CD14-positive monocyte (primary cell): Measurements from ENCODE around the gene AKT1S1. TPM values are rescaled to one million over a fixed set of nuclear protein-coding genes. Genes with fewer than 3 reads are reported as not detected.

Source experiments
- DNase-seq, 3 donors: peaks; one replicate each; pipeline ENCODE4 v3.0.0-alpha.2; 2011 to 2022
- H2AFZ ChIP-seq: 2 replicates; pipeline ENCODE4 v1.6.0; 2012; ENCODE audit warnings: mild to moderate bottlenecking, low read depth, low read length, inconsistent platforms; ENCODE audit not compliant: insufficient read depth, poor library complexity, severe bottlenecking
- H3K27ac ChIP-seq, 2 donors: 1 replicate in 1 of 2; 2 replicates in 1 of 2; pipeline ENCODE4 v1.5.1; 2012 to 2013; ENCODE audit warnings: low read length in 2 of 2, control low read depth in 1 of 2, inconsistent platforms in 1 of 2, low read depth in 1 of 2, mild to moderate bottlenecking in 1 of 2
- H3K27me3 ChIP-seq, 2 donors: one replicate each; pipeline versions ENCODE4 v1.6.0 to v1.6.1; 2011 to 2013; ENCODE audit warnings: low read length in 2 of 2; ENCODE audit not compliant: control insufficient read depth in 2 of 2, insufficient read depth in 2 of 2
- H3K36me3 ChIP-seq, 2 donors: replicated peaks in 1 of 2; 1 replicate in 1 of 2; 2 replicates in 1 of 2; pipeline versions ENCODE4 v1.5.1 to v1.6.1; 2012 to 2013; ENCODE audit warnings: low read length in 2 of 2, control low read depth in 1 of 2, inconsistent platforms in 1 of 2, mild to moderate bottlenecking in 1 of 2; ENCODE audit not compliant: insufficient read depth in 2 of 2, control insufficient read depth in 1 of 2
- H3K4me1 ChIP-seq, 2 donors: 1 replicate in 1 of 2; 2 replicates in 1 of 2; pipeline versions ENCODE4 v1.5.1 to v1.6.1; 2012 to 2013; ENCODE audit warnings: low read length in 2 of 2, control low read depth in 1 of 2, inconsistent platforms in 1 of 2, mild to moderate bottlenecking in 1 of 2, moderate library complexity in 1 of 2; ENCODE audit not compliant: insufficient read depth in 2 of 2, control insufficient read depth in 1 of 2
- H3K4me2 ChIP-seq: replicated peaks from 2 replicates; pipeline ENCODE3; 2012; ENCODE audit warnings: low read length, moderate library complexity, mild to moderate bottlenecking; ENCODE audit not compliant: poor library complexity, severe bottlenecking; ENCODE audit errors: extremely low read depth
- H3K4me3 ChIP-seq, 3 experiments: fragments of 200-600 bp in 1 of 3; sonication (generic) in 1 of 3; replicated peaks in 1 of 3; 1 replicate in 2 of 3; 2 replicates in 1 of 3; pipeline ENCODE4 v1.5.1; 2011 to 2013; ENCODE audit warnings: low read length in 3 of 3, mild to moderate bottlenecking in 3 of 3, control low read depth in 2 of 3, low read depth in 2 of 3, inconsistent platforms in 1 of 3, moderate library complexity in 1 of 3
- H3K79me2 ChIP-seq: 2 replicates; pipeline ENCODE4 v1.6.0; 2012; ENCODE audit warnings: mild to moderate bottlenecking, control low read depth, inconsistent platforms, low read length, moderate library complexity; ENCODE audit not compliant: insufficient read depth
- H3K9ac ChIP-seq: 2 replicates; pipeline ENCODE4 v1.6.0; 2017; ENCODE audit warnings: low read length, mild to moderate bottlenecking; ENCODE audit not compliant: insufficient read depth, poor library complexity, severe bottlenecking
- H3K9me3 ChIP-seq, 2 donors: replicated peaks in 1 of 2; 1 replicate in 1 of 2; 2 replicates in 1 of 2; pipeline versions ENCODE4 v1.5.1 to v1.6.1; 2012 to 2013; ENCODE audit warnings: low read length in 2 of 2, control low read depth in 1 of 2; ENCODE audit not compliant: control insufficient read depth in 1 of 2, insufficient read depth in 1 of 2
- H4K20me1 ChIP-seq: 2 replicates; pipeline ENCODE4 v1.6.0; 2012; ENCODE audit warnings: mild to moderate bottlenecking, low read length, control low read depth, moderate library complexity; ENCODE audit not compliant: insufficient read depth
- H3K27ac Mint-ChIP-seq, 7 donors: one replicate each; pipeline ENCODE4 v1.8.0; 2020; ENCODE audit warnings: mild to moderate bottlenecking in 7 of 7, mixed read lengths in 7 of 7, moderate library complexity in 6 of 7, inconsistent platforms in 2 of 7
- H3K27me3 Mint-ChIP-seq, 3 donors: one replicate each; pipeline ENCODE4 v1.8.0; 2021 to 2022; ENCODE audit warnings: low read depth in 3 of 3, mild to moderate bottlenecking in 3 of 3, mixed read lengths in 3 of 3, moderate library complexity in 3 of 3, inconsistent platforms in 1 of 3
- H3K36me3 Mint-ChIP-seq, 2 donors: one replicate each; pipeline ENCODE4 v1.8.0; 2020; ENCODE audit warnings: mixed read lengths in 2 of 2, inconsistent platforms in 1 of 2, mild to moderate bottlenecking in 1 of 2
- H3K4me1 Mint-ChIP-seq: one replicate; pipeline ENCODE4 v1.8.0; 2020; ENCODE audit warnings: mild to moderate bottlenecking, mixed read lengths
- H3K4me3 Mint-ChIP-seq, 2 donors: one replicate each; pipeline ENCODE4 v1.8.0; 2020; ENCODE audit warnings: mild to moderate bottlenecking in 2 of 2, mixed read lengths in 2 of 2, moderate library complexity in 1 of 2
- H3K9me3 Mint-ChIP-seq, 7 donors: one replicate each; pipeline ENCODE4 v1.8.0; 2020 to 2022; ENCODE audit warnings: mixed read lengths in 7 of 7, mild to moderate bottlenecking in 6 of 7, moderate library complexity in 6 of 7, inconsistent platforms in 2 of 7
- CTCF ChIP-seq: fragments of 200-600 bp; IDR thresholded peaks from one replicate; pipeline ENCODE4 v1.8.0; 2022; ENCODE audit warnings: antibody characterized with exemption, mild to moderate bottlenecking
- WGBS: methylation state at CpG from one replicate; pipeline ENCODE4 v1.1.5; 2013; ENCODE audit warnings: missing lambda C conversion rate; ENCODE audit not compliant: insufficient coverage; 5-methylcytosine and 5-hydroxymethylcytosine counted together
- intact Hi-C, 2 donors: fragments of 100-400 bp; cut with micrococcal nuclease; formaldehyde crosslinking; loops; one replicate each; pipeline versions ENCODE4 v1.15.0 to v1.15.1; 2023
- polyA plus RNA-seq, 3 donors: library from polyadenylated mRNA; depleted of rRNA in 1 of 3; unstranded in 2 of 3; stranded (reverse) in 1 of 3; fragments of 300-500 nt in 2 of 3; fragments of >200 nt in 1 of 3; fragmentation: Illumina TruSeq in 2 of 3; gene quantifications; 1 replicate in 2 of 3; 2 replicates in 1 of 3; pipeline ENCODE4 v1.2.3, GENCODE V29; 2012 to 2021

The AKT1S1 gene
- polyA plus RNA-seq, 3 donors: 5.4 to 18.2 (median 6.6) TPM

- DNase-seq: no peak
- H3K4me2 ChIP-seq: no peak overlapping the region
- H3K4me3 ChIP-seq: no peak overlapping the region
- Mint-ChIP-seq H3K27ac (no peak overlapping the region), H3K4me1 (peaks cover 20% of the 10 kb centered on the region), H3K4me3 (no peak overlapping the region), H3K27me3 (peaks cover 0 to 1% (median 0%) of the 10 kb centered on the region in 3 donors), H3K36me3 (peaks cover 46 to 80% of the 10 kb centered on the region in 2 donors), H3K9me3 (no peaks in the 10 kb centered on the region)
- WGBS: 79% methylated on average over 8 of the region's 13 CpGs
- peaks cover 32% of the 10 kb centered on the region for H3K79me2 ChIP-seq
- TF ChIP-seq CTCF: no peak
- no peak overlapping the region for H2AFZ ChIP-seq
- H3K4me1 ChIP-seq: peaks cover 14 to 15% of the 10 kb centered on the region in 2 donors
- H3K36me3 ChIP-seq: peaks cover 54 to 78% of the 10 kb centered on the region in 2 donors
- no peak overlapping the region for H3K27ac ChIP-seq
- H3K9ac ChIP-seq: no peak overlapping the region
- intact Hi-C loops: no loop called here
- peaks cover 77% of the 10 kb centered on the region for H4K20me1 ChIP-seq
- no peaks in the 10 kb centered on the region for H3K9me3 ChIP-seq
- no peaks in the 10 kb centered on the region for H3K27me3 ChIP-seq
These were observed 16.0 kb downstream of the AKT1S1 start for GRCh38 chr19:49861107-49861506.

GRCh38 chr19:49860336-49861102, 16.6 kb downstream of the AKT1S1 start:
- Histone ChIP-seq H3K4me1 (peaks cover 8 to 9% of the 10 kb centered on the region in 2 donors), H2AFZ (no peak overlapping the region), H3K79me2 (peaks cover 26% of the 10 kb centered on the region), H3K27me3 (no peaks in the 10 kb centered on the region), H3K9me3 (no peaks in the 10 kb centered on the region), H3K4me3 (no peak overlapping the region), H3K36me3 (peaks cover 54 to 78% of the 10 kb centered on the region in 2 donors), H3K9ac (no peak overlapping the region), H3K27ac (no peak overlapping the region), H4K20me1 (peaks cover 79% of the 10 kb centered on the region), H3K4me2 (no peak overlapping the region)
- no peaks in the 10 kb centered on the region for H3K9me3 Mint-ChIP-seq
- H3K27me3 Mint-ChIP-seq: peaks cover 0 to 2% (median 1%) of the 10 kb centered on the region in 3 donors
- intact Hi-C loops: no loop called here
- no peak overlapping the region for H3K27ac Mint-ChIP-seq
- no peak overlapping the region for H3K4me3 Mint-ChIP-seq
- peaks cover 14% of the 10 kb centered on the region for H3K4me1 Mint-ChIP-seq
- no peak for DNase-seq
- TF ChIP-seq CTCF: no peak
- peaks cover 46 to 80% of the 10 kb centered on the region in 2 donors for H3K36me3 Mint-ChIP-seq
- WGBS: 91% methylated on average over 17 of the region's 17 CpGs
